Fibroblast of lung (primary cell): ENCODE measurements around the gene MAEA. TPM values are rescaled to one million over a fixed set of nuclear protein-coding genes. Genes with fewer than 3 reads are reported as not detected.

Experiments used
- DNase-seq, 2 donors: peaks; one replicate each; pipeline versions ENCODE4 v3.0.0 to v3.0.0-alpha.2; 2010; ENCODE audit warnings: low read depth in 2 of 2
- H2AFZ ChIP-seq: 2 replicates; pipeline ENCODE4 v1.5.1; 2012; ENCODE audit warnings: low read length, control low read depth, inconsistent platforms
- H3K27ac ChIP-seq: 2 replicates; pipeline ENCODE4 v1.5.1; 2011; ENCODE audit warnings: low read length, control low read depth; ENCODE audit not compliant: insufficient read depth
- H3K27me3 ChIP-seq: 2 replicates; pipeline ENCODE4 v1.5.1; 2011; ENCODE audit warnings: mild to moderate bottlenecking, low read length; ENCODE audit not compliant: control insufficient read depth, insufficient read depth
- H3K36me3 ChIP-seq: 2 replicates; pipeline ENCODE4 v1.5.1; 2011; ENCODE audit warnings: low read length; ENCODE audit not compliant: control insufficient read depth, insufficient read depth
- H3K4me1 ChIP-seq: 2 replicates; pipeline ENCODE4 v1.5.1; 2011; ENCODE audit warnings: low read length; ENCODE audit not compliant: control insufficient read depth, insufficient read depth; ENCODE audit errors: extremely low read depth
- H3K4me2 ChIP-seq: 2 replicates; pipeline ENCODE4 v1.5.1; 2011; ENCODE audit warnings: low read length, control low read depth; ENCODE audit not compliant: insufficient read depth; ENCODE audit errors: extremely low read depth
- H3K4me3 ChIP-seq, 4 experiments: fragments of 200-600 bp in 1 of 4; sonication (generic) in 1 of 4; replicated peaks in 1 of 4; 2 replicates each; pipeline ENCODE4 v1.5.1; 2011 to 2016; ENCODE audit warnings: low read length in 4 of 4, low read depth in 3 of 4, mild to moderate bottlenecking in 3 of 4, control low read depth in 2 of 4, inconsistent platforms in 1 of 4, mixed read lengths in 1 of 4; ENCODE audit not compliant: insufficient read depth in 1 of 4; ENCODE audit errors: control extremely low read depth in 1 of 4
- H3K79me2 ChIP-seq: 2 replicates; pipeline ENCODE4 v1.5.1; 2012; ENCODE audit warnings: mild to moderate bottlenecking, low read length, inconsistent platforms; ENCODE audit not compliant: control insufficient read depth, insufficient read depth
- H3K9ac ChIP-seq: 2 replicates; pipeline ENCODE4 v1.5.1; 2011; ENCODE audit warnings: mild to moderate bottlenecking, low read length, control low read depth; ENCODE audit not compliant: insufficient read depth
- H3K9me3 ChIP-seq: 2 replicates; pipeline ENCODE4 v1.5.1; 2012; ENCODE audit warnings: low read depth, low read length; ENCODE audit not compliant: control insufficient read depth, insufficient read depth
- H4K20me1 ChIP-seq: 2 replicates; pipeline ENCODE4 v1.5.1; 2011; ENCODE audit warnings: low read length; ENCODE audit not compliant: control insufficient read depth, insufficient read depth; ENCODE audit errors: extremely low read depth
- CTCF ChIP-seq, 2 donors: IDR thresholded peaks in 1 of 2; conservative IDR thresholded peaks in 1 of 2; 1 replicate in 1 of 2; 2 replicates in 1 of 2; pipeline ENCODE4 v1.5.1; 2011 to 2012; ENCODE audit warnings: low read length in 2 of 2, control low read depth in 1 of 2, inconsistent platforms in 1 of 2, low read depth in 1 of 2, mild to moderate bottlenecking in 1 of 2
- EZH2 ChIP-seq: IDR thresholded peaks from 2 replicates; pipeline ENCODE4 v1.5.1; 2012; ENCODE audit warnings: low read length, control low read depth, mild to moderate bottlenecking; ENCODE audit errors: missing control alignments
- polyA plus RNA-seq, 2 donors: library from polyadenylated mRNA; depleted of rRNA in 1 of 2; stranded (reverse) in 1 of 2; unstranded in 1 of 2; fragments of >200 nt; gene quantifications; 2 replicates each; pipeline ENCODE4 v1.2.1, GENCODE V29; 2011 to 2012; ENCODE audit warnings: missing spikeins in 1 of 2
- total RNA-seq: library from RNA; depleted of rRNA; stranded (reverse); fragments of >200 nt; gene quantifications from 2 replicates; pipeline ENCODE4 v1.2.1, GENCODE V29; 2014

Gene MAEA
- total and polyA plus RNA-seq, 2 donors (not counting 1 experiment from before 2014, with no cell fraction given) = 44.3 to 53.8 TPM

- Histone ChIP-seq H4K20me1 (no peaks in the 10 kb centered on the region), H3K4me3 (no peak overlapping the region), H3K27ac (no peak overlapping the region), H3K27me3 (no peaks in the 10 kb centered on the region), H3K4me2 (no peak overlapping the region), H2AFZ (no peak overlapping the region), H3K9ac (no peak overlapping the region), H3K4me1 (no peaks in the 10 kb centered on the region), H3K79me2 (peaks cover 6% of the 10 kb centered on the region), H3K36me3 (peaks cover 32% of the 10 kb centered on the region), H3K9me3 (peaks cover 7% of the 10 kb centered on the region)
- no peak for TF ChIP-seq EZH2
- no peak for TF ChIP-seq CTCF (conservative IDR thresholded peaks at IDR 0.05 in 1 of 2, IDR thresholded peaks at IDR 0.05 in 1 of 2; ENCODE audit: low read depth in 1 of 2, low read length in 2 of 2)
- no peak for DNase-seq
Measured at GRCh38 chr4:1328267-1329155, 38.8 kb downstream of the MAEA start.

DNA sequence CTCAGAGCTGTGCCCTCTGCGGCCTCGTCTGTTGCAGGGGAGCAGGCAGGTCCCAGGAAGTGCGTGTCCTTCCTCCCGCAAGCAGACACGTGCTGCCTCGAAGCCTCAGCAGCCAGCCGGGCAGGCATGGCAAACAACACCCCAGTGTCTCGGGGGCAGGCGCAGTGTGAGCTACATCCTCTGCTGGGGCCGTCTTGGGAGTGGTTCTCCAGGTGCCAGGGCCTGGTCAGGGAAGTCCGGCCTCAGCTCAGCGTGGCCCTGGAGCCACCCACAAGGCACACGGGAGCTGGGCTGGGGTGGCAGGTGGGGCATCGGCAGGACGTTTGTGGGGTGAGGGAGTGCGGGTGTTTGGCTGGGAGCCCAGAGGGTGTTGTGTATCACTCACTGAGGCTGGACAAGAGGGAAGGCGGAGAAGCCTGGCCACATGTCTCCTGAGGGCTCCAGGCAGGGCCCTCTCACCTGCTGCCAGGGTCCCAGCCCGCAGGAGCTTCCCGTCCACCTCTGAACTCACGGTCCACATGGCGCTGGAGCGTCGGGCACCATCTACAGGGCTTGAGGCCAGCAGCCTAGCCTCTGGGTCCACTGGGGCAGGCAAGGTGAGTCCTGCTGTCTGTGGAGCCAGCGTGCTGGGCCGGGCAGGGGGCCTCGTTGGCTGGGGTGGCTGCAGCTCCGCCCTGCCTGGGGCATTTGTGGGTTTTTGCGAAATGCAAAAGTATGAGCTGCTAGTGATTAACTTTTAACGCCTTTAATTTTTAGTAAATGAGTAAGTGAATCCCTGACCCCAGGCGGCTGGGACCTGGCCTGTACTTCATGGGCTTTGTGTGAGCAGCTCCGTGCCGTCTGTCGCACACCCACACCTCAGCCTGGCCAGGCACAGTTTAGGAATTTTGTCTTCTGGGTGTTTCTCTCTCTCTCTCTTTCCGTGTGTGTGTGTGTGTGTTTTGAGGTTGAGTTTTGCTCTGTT is 40.0 kb downstream of the MAEA start:
- Histone ChIP-seq H3K27me3 (no peaks in the 10 kb centered on the region), H3K79me2 (peaks cover 6% of the 10 kb centered on the region), H4K20me1 (no peaks in the 10 kb centered on the region)

More for the DNA sequence above, 40.0 kb downstream of the MAEA start:
- Histone ChIP-seq H2AFZ (no peak overlapping the region), H3K9me3 (peaks cover 3% of the 10 kb centered on the region), H3K4me3 (no peak overlapping the region), H3K9ac (no peak overlapping the region), H3K36me3 (peaks cover 32% of the 10 kb centered on the region), H3K27ac (no peak overlapping the region), H3K4me2 (no peak overlapping the region), H3K4me1 (no peaks in the 10 kb centered on the region)
- no peak for TF ChIP-seq EZH2
- TF ChIP-seq CTCF (conservative IDR thresholded peaks at IDR 0.05 in 1 of 2, IDR thresholded peaks at IDR 0.05 in 1 of 2; ENCODE audit: low read depth in 1 of 2, low read length in 2 of 2) = no peak
- DNase-seq = peak; percentile 9 to 83
